Ecto neural progenitor cell (in vitro differentiated cells): ENCODE results near the gene COL16A1.

Source experiments
- DNase-seq: peaks from one replicate; pipeline ENCODE4 v3.0.0-alpha.2; 2018; ENCODE audit warnings: low spot score

Gene COL16A1

DNA sequence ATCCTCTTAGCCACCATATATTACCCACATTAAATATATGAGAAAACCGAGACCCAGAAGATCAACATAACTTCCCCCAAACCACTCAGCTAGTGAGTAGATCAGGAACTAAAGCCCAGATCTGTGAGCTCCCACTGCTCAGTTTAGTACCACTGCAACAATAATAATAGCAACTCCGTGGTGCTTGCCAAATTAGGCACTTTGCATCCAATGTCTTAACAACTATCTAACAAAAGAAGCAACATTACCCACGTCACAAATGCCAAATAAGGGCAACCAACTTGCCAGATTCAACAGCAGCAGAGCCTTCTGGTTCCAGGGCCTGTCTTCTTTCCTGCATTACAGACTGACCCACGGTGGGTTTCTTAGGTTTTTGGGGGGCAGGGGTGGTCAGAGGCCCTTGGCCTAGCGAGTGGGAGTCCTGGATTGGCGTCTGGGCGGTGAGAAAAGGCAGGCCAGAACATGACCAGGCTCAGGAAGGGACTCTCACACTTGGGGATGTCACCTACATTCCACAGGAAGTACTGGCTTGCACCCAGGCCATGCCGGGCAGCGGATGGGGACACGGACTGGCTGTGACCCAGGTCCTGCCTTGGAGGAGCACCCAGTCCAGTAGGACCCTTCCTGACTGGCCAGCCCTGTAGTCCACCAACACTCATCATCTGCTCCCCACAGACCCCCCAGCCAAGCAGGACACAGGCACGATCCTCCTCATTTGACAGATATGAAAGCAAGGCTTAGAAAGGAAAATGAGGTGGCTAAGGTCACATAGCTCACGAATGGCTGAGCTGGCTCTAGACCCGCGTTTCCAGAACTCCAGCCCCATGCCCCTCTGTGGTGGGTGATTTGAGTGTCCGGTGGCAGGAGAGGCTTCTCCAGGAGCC, 81.7 kb downstream of the COL16A1 start:
- DNase-seq: no peak

DNA sequence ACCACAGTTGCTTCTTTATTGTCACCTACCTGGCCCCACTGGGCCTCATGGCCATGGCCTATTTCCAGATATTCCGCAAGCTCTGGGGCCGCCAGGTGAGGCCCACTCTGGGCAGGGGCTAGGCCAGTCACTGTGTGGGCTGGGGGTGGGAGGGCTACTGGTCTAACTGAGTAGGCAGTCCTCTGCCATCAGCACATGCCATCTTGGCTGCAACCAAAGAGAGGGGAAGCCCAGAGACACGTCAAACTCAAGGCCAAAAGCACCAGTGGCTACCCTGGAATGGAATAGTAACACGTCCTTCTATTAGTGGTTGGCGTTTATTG, 82.4 kb downstream of the COL16A1 start:
- no peak for DNase-seq

DNA sequence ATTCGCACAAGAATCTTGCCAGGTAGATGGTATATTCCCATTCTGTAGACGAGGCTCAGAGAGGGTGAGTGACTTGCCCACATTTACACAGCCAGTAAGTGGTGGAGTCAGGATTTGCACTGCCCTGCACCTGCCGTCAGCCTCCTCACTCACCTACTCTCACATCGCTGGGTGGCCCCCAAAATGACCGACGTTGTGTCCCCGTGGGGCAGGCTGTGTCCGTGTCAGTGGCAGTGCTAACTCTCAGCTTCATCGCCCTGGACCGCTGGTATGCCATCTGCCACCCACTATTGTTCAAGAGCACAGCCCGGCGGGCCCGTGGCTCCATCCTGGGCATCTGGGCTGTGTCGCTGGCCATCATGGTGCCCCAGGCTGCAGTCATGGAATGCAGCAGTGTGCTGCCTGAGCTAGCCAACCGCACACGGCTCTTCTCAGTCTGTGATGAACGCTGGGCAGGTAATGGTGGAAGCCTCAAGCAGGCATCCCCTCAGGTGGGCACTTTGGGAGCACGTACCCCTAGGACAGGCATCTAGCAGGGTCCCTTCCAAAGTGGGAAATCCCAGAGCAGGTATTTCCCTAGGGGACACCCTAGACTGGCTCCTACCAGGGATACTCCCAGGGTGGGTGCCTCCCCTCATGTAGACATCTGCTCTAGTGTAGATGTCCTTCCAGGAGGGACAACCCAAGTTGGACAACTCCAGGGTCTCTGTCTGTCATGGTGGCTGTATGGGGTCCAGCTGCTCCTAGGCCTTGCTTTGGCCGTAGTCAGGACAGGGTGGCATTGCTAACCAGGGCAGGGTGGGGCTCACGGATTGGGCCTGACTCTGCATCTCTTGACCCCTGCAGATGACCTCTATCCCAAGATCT, 83.0 kb downstream of the COL16A1 start:
- DNase-seq: no peak

DNA sequence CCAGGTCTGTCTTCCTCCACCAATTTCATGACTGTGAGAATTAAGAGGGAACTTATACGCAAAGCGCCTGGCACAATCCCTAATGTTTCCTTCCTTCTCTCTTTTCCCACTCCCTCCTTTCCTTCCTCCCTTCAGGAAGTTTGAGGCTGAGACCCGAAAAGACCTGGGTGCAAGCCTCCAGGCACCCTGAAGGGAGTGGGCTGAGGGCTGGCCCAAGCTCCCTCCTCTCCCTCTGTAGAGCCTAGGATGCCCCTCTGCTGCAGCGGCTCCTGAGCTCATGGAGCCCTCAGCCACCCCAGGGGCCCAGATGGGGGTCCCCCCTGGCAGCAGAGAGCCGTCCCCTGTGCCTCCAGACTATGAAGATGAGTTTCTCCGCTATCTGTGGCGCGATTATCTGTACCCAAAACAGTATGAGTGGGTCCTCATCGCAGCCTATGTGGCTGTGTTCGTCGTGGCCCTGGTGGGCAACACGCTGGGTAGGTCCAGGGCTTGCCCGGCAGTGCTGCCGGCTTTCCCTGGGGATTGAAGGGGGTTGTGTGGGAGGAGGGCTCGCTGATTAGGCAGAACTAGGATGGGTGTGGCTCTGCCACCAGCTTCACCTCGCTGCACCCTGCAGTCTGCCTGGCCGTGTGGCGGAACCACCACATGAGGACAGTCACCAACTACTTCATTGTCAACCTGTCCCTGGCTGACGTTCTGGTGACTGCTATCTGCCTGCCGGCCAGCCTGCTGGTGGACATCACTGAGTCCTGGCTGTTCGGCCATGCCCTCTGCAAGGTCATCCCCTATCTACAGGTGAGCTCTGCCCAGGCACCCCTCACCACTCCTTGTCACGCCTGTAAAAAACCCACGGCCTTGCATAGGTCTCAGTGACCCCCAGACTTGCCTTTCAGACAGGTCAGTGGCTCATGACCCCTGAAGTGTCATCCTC, 84.6 kb downstream of the COL16A1 start:
- no peak for DNase-seq

DNA sequence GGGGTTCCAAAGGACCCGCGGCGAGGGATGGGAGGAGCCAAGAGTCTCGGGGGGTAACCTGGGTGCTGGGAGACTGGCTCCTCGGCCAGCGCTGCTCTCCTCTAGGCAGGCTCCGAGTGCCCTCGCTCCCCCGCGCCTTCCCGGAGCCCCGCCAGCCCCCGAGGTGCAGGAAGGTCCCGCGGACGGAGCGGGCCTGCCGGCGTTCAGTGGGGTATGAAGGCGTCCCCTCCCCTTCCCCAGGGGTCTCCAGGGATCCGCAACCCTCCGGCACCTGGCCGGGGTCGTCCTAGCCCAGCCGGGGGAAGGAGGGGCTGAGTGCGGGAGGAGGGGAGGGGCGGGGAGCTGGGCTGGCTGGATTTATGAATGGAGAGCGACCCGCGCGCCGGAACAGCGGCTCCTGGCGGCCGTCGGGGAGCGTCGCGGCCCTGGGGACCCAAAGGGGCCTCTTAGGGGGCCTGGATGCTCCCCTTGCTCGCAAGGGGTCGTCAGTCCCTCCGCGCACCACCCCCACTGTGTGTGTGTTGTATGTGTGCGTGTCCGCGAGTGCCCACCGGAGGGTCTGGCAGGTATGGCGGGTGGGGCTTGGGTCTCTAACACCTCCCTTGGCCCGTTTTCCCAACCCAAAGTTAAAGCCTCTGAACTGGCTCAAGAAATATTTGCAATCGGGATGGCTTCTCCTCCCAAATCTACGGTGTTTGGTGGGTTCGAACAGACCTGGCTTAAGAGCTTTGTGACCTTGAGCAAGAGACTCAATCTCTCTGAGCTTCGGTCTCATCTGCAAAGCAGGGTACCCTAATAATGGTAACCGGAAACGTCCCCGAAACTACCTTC, 85.7 kb downstream of the COL16A1 start:
- DNase-seq: peak; percentile 86

DNA sequence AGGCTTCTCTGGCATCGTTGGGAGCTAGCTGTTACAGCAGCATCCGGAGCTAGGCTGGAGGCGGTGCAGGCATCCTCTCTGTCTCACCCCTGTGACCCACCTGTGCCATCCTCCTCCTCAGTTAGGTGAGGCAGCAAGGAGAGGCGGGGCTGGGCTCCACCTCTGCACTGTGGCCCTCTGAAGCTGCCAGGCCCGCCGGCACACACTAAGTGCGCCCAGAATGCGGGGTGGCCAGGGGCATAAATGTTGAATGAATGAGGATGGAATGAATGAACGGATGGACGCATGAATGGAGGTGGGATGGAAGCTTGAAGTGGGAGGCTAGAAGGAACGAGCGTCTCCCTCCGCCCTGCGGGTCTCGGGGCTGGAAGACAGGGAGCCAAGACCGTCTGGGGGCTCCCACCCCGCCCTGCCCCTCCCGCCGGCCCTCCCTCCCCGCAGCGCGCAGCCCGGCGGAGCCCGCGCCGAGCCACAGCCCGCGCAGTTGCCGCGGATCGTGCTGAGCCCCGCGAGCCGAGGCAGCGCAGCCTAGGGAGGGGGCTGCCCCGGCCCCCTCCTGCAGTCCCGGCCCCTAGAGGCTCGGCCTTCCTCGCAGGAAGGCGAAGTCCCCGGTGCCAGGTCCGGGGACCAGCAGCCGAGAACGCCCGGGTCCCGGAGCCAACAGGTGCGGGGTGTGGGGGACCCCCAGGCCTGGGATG, 86.5 kb downstream of the COL16A1 start, which contains the start of gene HCRTR1:
TSS of gene HCRTR1 (plus strand) at position 472 of the 698 bp plus-strand sequence. CDS start 1,504 bp downstream, outside the sequence.
- DNase-seq: no peak

DNA sequence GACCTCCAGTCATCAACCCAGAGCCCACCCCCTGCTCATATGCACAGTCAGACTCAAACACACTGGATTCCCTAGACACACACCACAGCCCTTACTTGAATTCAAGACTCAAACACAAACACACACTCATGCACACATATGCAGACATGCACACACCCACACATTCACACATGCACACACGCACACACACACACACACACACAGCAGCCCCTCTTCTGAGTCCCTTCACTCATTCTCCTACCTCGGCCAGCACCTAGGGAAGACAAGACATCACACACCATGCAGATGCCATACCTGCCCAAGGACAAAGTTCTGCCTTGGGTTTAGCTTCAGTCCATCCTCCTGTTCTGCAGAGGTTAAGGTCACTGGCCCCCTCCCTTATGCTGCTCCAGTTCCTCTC, 87.9 kb downstream of the COL16A1 start:
- peak; percentile 37 for DNase-seq

DNA sequence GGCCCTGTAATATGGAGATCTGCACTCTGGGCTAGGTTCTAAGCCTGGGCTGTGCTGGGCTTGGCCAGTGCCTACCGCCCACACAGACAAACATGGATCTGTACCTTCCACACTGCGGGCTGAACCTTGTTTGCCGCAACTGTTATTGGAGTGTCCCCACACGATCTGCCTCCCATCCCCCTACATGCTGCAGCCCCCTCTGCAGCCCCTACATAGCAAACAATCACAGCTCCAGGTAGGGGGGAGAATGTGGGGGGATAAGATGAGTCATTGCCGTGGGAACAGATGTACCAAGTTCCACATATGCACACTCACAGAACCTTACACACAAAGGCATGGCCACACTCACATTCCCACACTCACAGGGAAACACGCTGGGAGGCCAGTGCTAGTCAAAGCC, 88.4 kb downstream of the COL16A1 start:
- peak; percentile 36 for DNase-seq

DNA sequence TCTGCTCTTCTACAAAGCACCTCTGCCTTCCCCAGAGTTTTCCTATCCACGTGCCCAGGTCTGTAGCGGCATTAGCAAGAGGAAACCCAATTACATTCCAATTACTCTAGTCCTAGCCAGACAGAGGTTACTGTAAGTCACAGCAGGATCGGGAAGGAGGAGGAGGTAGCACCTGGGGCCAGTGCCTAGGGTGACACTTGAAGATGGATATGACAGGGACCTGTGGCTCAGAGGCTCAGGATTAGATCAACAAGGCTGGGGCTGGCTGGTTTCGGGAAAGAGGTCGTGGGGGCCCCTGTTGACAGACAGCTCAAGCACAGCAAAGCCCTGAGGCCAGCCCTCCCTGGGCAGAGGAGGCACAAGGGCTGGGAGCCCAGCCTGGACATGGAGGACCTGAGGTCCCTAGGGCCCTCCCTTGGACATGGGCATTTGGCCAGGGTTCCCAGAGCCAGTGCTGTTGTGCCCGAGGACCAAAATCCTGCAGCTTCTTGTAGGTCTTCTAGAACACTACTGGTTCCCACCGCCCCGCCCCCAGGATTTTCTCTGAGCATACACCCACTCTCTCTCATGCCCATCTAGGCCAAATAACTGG, 89.3 kb downstream of the COL16A1 start:
- DNase-seq: peak; percentile 50

DNA sequence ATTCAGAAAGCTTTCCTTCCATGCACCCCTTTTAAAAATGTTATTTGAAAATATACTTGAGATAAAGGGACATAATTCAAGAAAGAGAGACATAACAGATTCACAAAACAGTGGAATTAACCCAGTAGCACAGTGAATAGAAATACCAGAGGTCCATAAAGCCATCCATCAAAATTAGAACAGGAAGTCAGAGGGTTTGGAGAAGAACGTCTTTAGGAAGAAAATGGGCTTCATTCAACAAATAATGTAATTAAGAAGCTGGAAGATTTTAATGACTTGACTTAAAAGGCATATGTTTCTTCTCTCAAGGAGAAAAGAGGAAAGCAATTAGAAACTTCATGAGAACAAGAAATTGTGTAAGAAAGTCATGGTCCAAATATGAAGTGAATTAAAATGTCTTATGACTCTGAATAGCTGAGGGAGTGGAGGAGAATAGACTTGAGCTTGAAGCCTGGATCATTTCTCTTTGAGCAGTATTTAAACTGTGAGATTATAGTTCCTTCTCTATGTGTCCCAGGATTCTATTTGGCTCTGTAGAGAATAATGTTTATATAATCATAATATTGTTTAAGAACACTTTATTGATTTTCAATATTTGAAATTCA, 94.2 kb downstream of the COL16A1 start:
- DNase-seq: no peak

DNA sequence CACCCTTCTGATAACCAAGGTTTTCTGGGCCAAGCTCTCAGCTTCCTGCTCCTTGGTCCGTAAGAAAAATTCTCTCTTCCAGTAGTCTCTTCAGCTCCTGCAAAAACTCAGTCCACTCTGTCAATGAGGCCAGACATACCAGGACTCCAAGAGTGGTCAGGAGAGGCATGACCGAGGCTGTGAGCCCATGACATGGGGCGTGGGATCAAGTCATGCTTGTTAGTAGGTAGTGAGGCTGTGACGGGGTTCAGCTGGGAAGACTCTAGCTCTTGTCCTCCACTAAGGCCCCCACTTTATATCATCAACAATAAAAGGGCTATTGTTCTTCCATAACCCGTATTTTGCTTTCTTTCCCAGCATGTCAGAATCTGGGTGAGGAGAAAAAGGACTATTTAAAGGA, 96.5 kb downstream of the COL16A1 start:
- DNase-seq: no peak

DNA sequence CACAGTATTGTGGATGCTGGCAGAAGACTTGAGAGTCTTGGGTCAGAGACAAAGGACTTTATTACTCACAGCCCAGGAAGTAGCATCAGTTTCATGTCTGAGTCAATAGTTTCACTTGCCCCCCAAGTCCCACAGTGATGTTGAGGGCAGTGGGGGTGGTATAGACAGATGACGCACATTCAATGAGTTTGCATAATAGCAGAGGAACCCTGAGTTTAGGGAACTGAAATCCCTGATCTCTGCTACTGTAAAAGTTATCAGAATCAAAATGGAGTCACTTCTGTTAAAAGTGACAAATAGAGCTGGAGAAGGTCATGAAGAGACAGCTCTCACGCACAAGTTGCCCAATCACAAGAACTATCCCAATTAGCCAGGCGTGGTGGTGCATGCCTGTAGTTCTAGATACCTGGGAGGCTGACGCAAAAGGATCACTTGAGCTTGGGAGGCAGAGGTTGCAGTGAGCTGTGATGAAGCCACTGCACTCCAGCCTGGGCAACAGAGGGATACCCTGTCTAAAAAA, 97.8 kb downstream of the COL16A1 start:
- DNase-seq: peak; percentile 25
